Measurements from ENCODE around the gene VAV1. TPM values are rescaled to one million over a fixed set of nuclear protein-coding genes. Genes with fewer than 3 reads are reported as not detected.

VAV1 gene
- total RNA-seq, 1 experiment from 2014 or later: 0.05 TPM

DNA sequence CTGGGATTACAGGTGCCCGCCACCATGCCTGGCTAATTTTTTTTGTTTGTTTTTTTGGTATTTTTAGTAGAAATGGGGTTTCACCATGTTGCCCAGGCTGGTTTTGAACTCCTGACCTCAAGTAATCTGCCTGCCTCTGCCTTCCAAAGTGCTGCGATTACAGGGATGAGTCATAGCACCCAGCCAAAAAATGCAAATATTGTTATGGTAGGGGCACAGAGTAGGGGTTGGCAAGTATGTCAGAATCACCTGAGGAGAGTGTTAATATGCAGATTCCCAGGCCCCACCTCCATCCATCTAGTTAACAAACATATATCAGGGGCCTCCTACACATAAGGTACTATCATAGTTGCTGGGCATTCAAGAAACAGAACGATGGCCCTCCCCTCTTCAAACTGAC is 44.7 kb downstream of the VAV1 start:
- ATAC-seq: no peak
- CTCF ChIA-PET: no interaction called here
- no peaks in the 10 kb centered on the region for H3K4me1 ChIP-seq (ENCODE audit: control insufficient read depth, insufficient read depth, low read length)
- no peak for DNase-seq (ENCODE audit: low read depth, low spot score)
- no TSS peak for BruUV-seq (replicated peaks)
- no peak overlapping the region for H3K4me3 ChIP-seq (ENCODE audit: low read depth in 2 of 2, low read length in 2 of 2)
- no peaks in the 10 kb centered on the region for H3K9me3 ChIP-seq (ENCODE audit: control insufficient read depth, insufficient read depth, low read depth, low read length)
- H3K36me3 ChIP-seq (ENCODE audit: control insufficient read depth, insufficient read depth, low read length): no peaks in the 10 kb centered on the region
- TF ChIP-seq POLR2AphosphoS5 (IDR thresholded peaks at IDR 0.05; ENCODE audit: low read depth, low read length) (no peak), TCF7L2 (IDR thresholded peaks at IDR 0.05; ENCODE audit: low read depth, low read length) (no peak), SIN3A (IDR thresholded peaks at IDR 0.05; ENCODE audit: borderline replicate concordance, insufficient read depth, low read depth, low read length) (no peak)
- TF ChIP-seq, protein P1, sequence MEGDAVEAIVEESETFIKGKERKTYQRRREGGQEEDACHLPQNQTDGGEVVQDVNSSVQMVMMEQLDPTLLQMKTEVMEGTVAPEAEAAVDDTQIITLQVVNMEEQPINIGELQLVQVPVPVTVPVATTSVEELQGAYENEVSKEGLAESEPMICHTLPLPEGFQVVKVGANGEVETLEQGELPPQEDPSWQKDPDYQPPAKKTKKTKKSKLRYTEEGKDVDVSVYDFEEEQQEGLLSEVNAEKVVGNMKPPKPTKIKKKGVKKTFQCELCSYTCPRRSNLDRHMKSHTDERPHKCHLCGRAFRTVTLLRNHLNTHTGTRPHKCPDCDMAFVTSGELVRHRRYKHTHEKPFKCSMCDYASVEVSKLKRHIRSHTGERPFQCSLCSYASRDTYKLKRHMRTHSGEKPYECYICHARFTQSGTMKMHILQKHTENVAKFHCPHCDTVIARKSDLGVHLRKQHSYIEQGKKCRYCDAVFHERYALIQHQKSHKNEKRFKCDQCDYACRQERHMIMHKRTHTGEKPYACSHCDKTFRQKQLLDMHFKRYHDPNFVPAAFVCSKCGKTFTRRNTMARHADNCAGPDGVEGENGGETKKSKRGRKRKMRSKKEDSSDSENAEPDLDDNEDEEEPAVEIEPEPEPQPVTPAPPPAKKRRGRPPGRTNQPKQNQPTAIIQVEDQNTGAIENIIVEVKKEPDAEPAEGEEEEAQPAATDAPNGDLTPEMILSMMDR (IDR thresholded peaks at IDR 0.05): no peak
- TF ChIP-seq, protein P2, sequence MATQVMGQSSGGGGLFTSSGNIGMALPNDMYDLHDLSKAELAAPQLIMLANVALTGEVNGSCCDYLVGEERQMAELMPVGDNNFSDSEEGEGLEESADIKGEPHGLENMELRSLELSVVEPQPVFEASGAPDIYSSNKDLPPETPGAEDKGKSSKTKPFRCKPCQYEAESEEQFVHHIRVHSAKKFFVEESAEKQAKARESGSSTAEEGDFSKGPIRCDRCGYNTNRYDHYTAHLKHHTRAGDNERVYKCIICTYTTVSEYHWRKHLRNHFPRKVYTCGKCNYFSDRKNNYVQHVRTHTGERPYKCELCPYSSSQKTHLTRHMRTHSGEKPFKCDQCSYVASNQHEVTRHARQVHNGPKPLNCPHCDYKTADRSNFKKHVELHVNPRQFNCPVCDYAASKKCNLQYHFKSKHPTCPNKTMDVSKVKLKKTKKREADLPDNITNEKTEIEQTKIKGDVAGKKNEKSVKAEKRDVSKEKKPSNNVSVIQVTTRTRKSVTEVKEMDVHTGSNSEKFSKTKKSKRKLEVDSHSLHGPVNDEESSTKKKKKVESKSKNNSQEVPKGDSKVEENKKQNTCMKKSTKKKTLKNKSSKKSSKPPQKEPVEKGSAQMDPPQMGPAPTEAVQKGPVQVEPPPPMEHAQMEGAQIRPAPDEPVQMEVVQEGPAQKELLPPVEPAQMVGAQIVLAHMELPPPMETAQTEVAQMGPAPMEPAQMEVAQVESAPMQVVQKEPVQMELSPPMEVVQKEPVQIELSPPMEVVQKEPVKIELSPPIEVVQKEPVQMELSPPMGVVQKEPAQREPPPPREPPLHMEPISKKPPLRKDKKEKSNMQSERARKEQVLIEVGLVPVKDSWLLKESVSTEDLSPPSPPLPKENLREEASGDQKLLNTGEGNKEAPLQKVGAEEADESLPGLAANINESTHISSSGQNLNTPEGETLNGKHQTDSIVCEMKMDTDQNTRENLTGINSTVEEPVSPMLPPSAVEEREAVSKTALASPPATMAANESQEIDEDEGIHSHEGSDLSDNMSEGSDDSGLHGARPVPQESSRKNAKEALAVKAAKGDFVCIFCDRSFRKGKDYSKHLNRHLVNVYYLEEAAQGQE (IDR thresholded peaks at IDR 0.05; ENCODE audit: insufficient read depth in 1 of 2, low read depth in 2 of 2, low read length in 1 of 2): no peak
- POLR2A ChIA-PET: no interaction called here
- H3K27me3 ChIP-seq (ENCODE audit: control insufficient read depth, insufficient read depth, low read length): no peaks in the 10 kb centered on the region
- H3K27ac ChIP-seq (ENCODE audit: low read length): no peak overlapping the region
- intact Hi-C loops (cut with micrococcal nuclease; ENCODE audit: unreplicated experiment) (no loop called here), in situ Hi-C loops (cut with HindIII; ENCODE audit: low pct_unique_long_range_greater_than_20kb, low sequenced_read_pairs) (no loop called here)

DNA sequence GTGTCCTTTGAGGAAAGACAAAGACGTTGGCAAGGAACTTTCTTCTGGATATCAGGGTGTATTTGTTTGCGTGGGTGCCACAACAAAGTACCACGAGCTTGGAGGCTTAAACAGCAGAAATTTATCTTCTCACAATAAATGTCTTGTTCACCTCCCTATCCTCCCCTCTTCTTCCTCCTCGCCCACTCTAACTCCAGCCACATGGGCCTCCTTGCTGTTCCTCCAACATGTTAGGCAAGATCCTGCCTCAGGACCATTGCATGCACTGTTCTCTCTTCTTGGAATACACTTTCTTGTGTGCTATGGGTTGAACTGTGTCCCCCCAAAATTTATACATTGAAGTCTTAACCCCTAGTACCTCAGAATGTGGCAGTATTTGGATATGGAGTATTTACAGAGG is 45.7 kb downstream of the VAV1 start:
- intact Hi-C loops (cut with micrococcal nuclease; ENCODE audit: unreplicated experiment): no loop called here
- Histone ChIP-seq H3K36me3 (ENCODE audit: control insufficient read depth, insufficient read depth, low read length) (no peaks in the 10 kb centered on the region), H3K4me3 (ENCODE audit: low read depth in 2 of 2, low read length in 2 of 2) (no peak overlapping the region), H3K9me3 (ENCODE audit: control insufficient read depth, insufficient read depth, low read depth, low read length) (no peaks in the 10 kb centered on the region), H3K27ac (ENCODE audit: low read length) (no peak overlapping the region), H3K4me1 (ENCODE audit: control insufficient read depth, insufficient read depth, low read length) (no peaks in the 10 kb centered on the region), H3K27me3 (ENCODE audit: control insufficient read depth, insufficient read depth, low read length) (no peaks in the 10 kb centered on the region)
- ATAC-seq (no peak), DNase-seq (ENCODE audit: low read depth, low spot score) (no peak)
- POLR2A ChIA-PET: no interaction called here
- CTCF ChIA-PET: no interaction called here
- in situ Hi-C loops (cut with HindIII; ENCODE audit: low pct_unique_long_range_greater_than_20kb, low sequenced_read_pairs): no loop called here
- no TSS peak for BruUV-seq (replicated peaks)
- TF ChIP-seq, protein P1 (IDR thresholded peaks at IDR 0.05): no peak
- no peak for TF ChIP-seq TCF7L2 (IDR thresholded peaks at IDR 0.05; ENCODE audit: low read depth, low read length)
- no peak for TF ChIP-seq SIN3A (IDR thresholded peaks at IDR 0.05; ENCODE audit: borderline replicate concordance, insufficient read depth, low read depth, low read length)
- no peak for TF ChIP-seq POLR2AphosphoS5 (IDR thresholded peaks at IDR 0.05; ENCODE audit: low read depth, low read length)
- TF ChIP-seq, protein P2 (IDR thresholded peaks at IDR 0.05; ENCODE audit: insufficient read depth in 1 of 2, low read depth in 2 of 2, low read length in 1 of 2): no peak
